H9 (cell line): Measurements from ENCODE around the gene PTPRC. TPM values are rescaled to one million over a fixed set of nuclear protein-coding genes. Genes with fewer than 3 reads are reported as not detected.

Source experiments
- DNase-seq: peaks from one replicate; pipeline ENCODE4 v3.0.0-alpha.2; 2017
- H2AFZ ChIP-seq: one replicate; pipeline ENCODE4 v1.6.1; 2013; ENCODE audit warnings: mild to moderate bottlenecking, low read length, control low read depth, moderate library complexity
- H2AK5ac ChIP-seq: 2 replicates; pipeline ENCODE4 v1.6.1; 2013; ENCODE audit warnings: low read length, control low read depth, mixed read lengths; ENCODE audit not compliant: insufficient read length
- H2BK120ac ChIP-seq: one replicate; pipeline ENCODE4 v1.6.1; 2013; ENCODE audit warnings: low read depth, mild to moderate bottlenecking, low read length, control low read depth, inconsistent platforms; ENCODE audit not compliant: poor library complexity, severe bottlenecking
- H2BK12ac ChIP-seq: 2 replicates; pipeline ENCODE4 v1.6.1; 2013; ENCODE audit warnings: low read length, control low read depth, mixed read lengths, low read depth; ENCODE audit not compliant: insufficient read length
- H2BK15ac ChIP-seq: 2 replicates; pipeline ENCODE4 v1.6.1; 2013; ENCODE audit warnings: low read depth, low read length, control low read depth
- H2BK20ac ChIP-seq: one replicate; pipeline ENCODE4 v1.6.1; 2013; ENCODE audit warnings: low read depth, mild to moderate bottlenecking, low read length, control low read depth, inconsistent platforms; ENCODE audit not compliant: poor library complexity, severe bottlenecking
- H2BK5ac ChIP-seq: 2 replicates; pipeline ENCODE4 v1.6.1; 2013; ENCODE audit warnings: low read length, control low read depth, mixed read lengths; ENCODE audit not compliant: insufficient read length
- H3K14ac ChIP-seq: 2 replicates; pipeline ENCODE4 v1.6.1; 2013; ENCODE audit warnings: low read length, control low read depth; ENCODE audit not compliant: insufficient read depth
- H3K18ac ChIP-seq: 2 replicates; pipeline ENCODE4 v1.6.1; 2013; ENCODE audit warnings: low read depth, mild to moderate bottlenecking, mixed read lengths, low read length, control low read depth; ENCODE audit not compliant: insufficient read length
- H3K23ac ChIP-seq: 2 replicates; pipeline ENCODE4 v1.6.1; 2013; ENCODE audit warnings: low read length, control low read depth, mixed read lengths, low read depth; ENCODE audit not compliant: insufficient read length
- H3K23me2 ChIP-seq: 2 replicates; pipeline ENCODE4 v1.6.1; 2013; ENCODE audit warnings: low read depth, mild to moderate bottlenecking, mixed read lengths, low read length, control low read depth; ENCODE audit not compliant: insufficient read length, poor library complexity, severe bottlenecking
- H3K27ac ChIP-seq: 2 replicates; pipeline ENCODE4 v1.5.1; 2013; ENCODE audit warnings: low read length, control low read depth, mixed read lengths, low read depth; ENCODE audit not compliant: insufficient read length
- H3K27me3 ChIP-seq: 2 replicates; pipeline ENCODE4 v1.6.1; 2013; ENCODE audit warnings: low read length, control low read depth, inconsistent platforms; ENCODE audit not compliant: insufficient read depth
- H3K4ac ChIP-seq: 2 replicates; pipeline ENCODE4 v1.6.1; 2013; ENCODE audit warnings: low read depth, mild to moderate bottlenecking, control low read depth, inconsistent platforms, low read length, moderate library complexity
- H3K4me1 ChIP-seq: 2 replicates; pipeline ENCODE4 v1.6.1; 2013; ENCODE audit warnings: low read length, control low read depth, inconsistent platforms; ENCODE audit not compliant: insufficient read depth
- H3K4me2 ChIP-seq: 2 replicates; pipeline ENCODE4 v1.6.1; 2013; ENCODE audit warnings: low read length, control low read depth, mixed read lengths; ENCODE audit not compliant: insufficient read length, insufficient read depth
- H3K56ac ChIP-seq: 2 replicates; pipeline ENCODE4 v1.6.1; 2013; ENCODE audit warnings: low read depth, mild to moderate bottlenecking, mixed read lengths, low read length, control low read depth; ENCODE audit not compliant: insufficient read length
- H3K79me1 ChIP-seq: 2 replicates; pipeline ENCODE4 v1.6.1; 2013; ENCODE audit warnings: low read depth, mild to moderate bottlenecking, moderate library complexity, low read length, control low read depth, inconsistent platforms; ENCODE audit not compliant: insufficient read depth, poor library complexity, severe bottlenecking
- H3K79me2 ChIP-seq: 2 replicates; pipeline ENCODE4 v1.6.1; 2013; ENCODE audit warnings: low read length, control low read depth, inconsistent platforms; ENCODE audit not compliant: insufficient read depth
- H3K9ac ChIP-seq: 2 replicates; pipeline ENCODE4 v1.6.1; 2013; ENCODE audit warnings: low read length, control low read depth, mixed read lengths; ENCODE audit not compliant: insufficient read length; ENCODE audit errors: extremely low read depth
- H3K9me3 ChIP-seq: one replicate; pipeline ENCODE4 v1.6.1; 2013; ENCODE audit warnings: low read depth, low read length, inconsistent platforms; ENCODE audit not compliant: control insufficient read depth
- H3T11ph ChIP-seq: one replicate; pipeline ENCODE4 v1.6.1; 2013; ENCODE audit warnings: mild to moderate bottlenecking, low read length, control low read depth, inconsistent platforms
- H4K20me1 ChIP-seq: one replicate; pipeline ENCODE4 v1.6.1; 2013; ENCODE audit not compliant: control insufficient read depth, insufficient read length, insufficient read depth
- H4K5ac ChIP-seq: 2 replicates; pipeline ENCODE4 v1.6.1; 2013; ENCODE audit warnings: low read depth, mild to moderate bottlenecking, mixed read lengths, low read length, control low read depth; ENCODE audit not compliant: insufficient read length
- H4K8ac ChIP-seq: replicated peaks from 2 replicates; pipeline ENCODE4 v1.6.1; 2013; ENCODE audit warnings: low read length, control low read depth, mixed read lengths, low read depth; ENCODE audit not compliant: insufficient read length
- H4K91ac ChIP-seq: 2 replicates; pipeline ENCODE4 v1.6.1; 2013; ENCODE audit warnings: low read depth, mild to moderate bottlenecking, moderate library complexity, mixed read lengths, low read length, control low read depth; ENCODE audit not compliant: insufficient read length
- H3K27ac Mint-ChIP-seq, 3 experiments: 2 replicates in 2 of 3; 3 replicates in 1 of 3; pipeline ENCODE4 v1.8.0; 2020 to 2021; ENCODE audit warnings: mixed read lengths in 3 of 3, mild to moderate bottlenecking in 1 of 3, moderate library complexity in 1 of 3
- H3K27me3 Mint-ChIP-seq: 2 replicates; pipeline ENCODE4 v1.8.0; 2021; ENCODE audit warnings: low read depth, mild to moderate bottlenecking, moderate library complexity, mixed read lengths
- H3K36me3 Mint-ChIP-seq, 3 experiments: 2 replicates in 2 of 3; 3 replicates in 1 of 3; pipeline ENCODE4 v1.8.0; 2020 to 2021; ENCODE audit warnings: low read depth in 3 of 3, mixed read lengths in 3 of 3; ENCODE audit not compliant: insufficient read depth in 1 of 3
- H3K4me1 Mint-ChIP-seq, 2 experiments: 2 replicates each; pipeline ENCODE4 v1.8.0; 2020; ENCODE audit warnings: mixed read lengths in 2 of 2
- H3K4me3 Mint-ChIP-seq, 2 experiments: 2 replicates in 1 of 2; 3 replicates in 1 of 2; pipeline ENCODE4 v1.8.0; 2020 to 2021; ENCODE audit warnings: mild to moderate bottlenecking in 2 of 2, mixed read lengths in 2 of 2, moderate library complexity in 1 of 2
- H3K9me3 Mint-ChIP-seq, 2 experiments: 2 replicates in 1 of 2; 3 replicates in 1 of 2; pipeline ENCODE4 v1.8.0; 2020; ENCODE audit warnings: mild to moderate bottlenecking in 2 of 2, mixed read lengths in 2 of 2, moderate library complexity in 1 of 2
- WGBS: extraction: QIAGEN DNeasy Blood & Tissue Kit; methylation state at CpG from one replicate; pipeline ENCODE4 v1.1.7; 2013; ENCODE audit warnings: missing lambda C conversion rate, low lambda C conversion rate, mixed read lengths; ENCODE audit not compliant: insufficient read length; ENCODE audit errors: extremely low coverage; 5-methylcytosine and 5-hydroxymethylcytosine counted together
- total RNA-seq: library from RNA; stranded (reverse); gene quantifications from 2 replicates; pipeline ENCODE4 v1.2.1, GENCODE V29; 2021
- TF ChIP-seq, protein P1 (sequence below): fragments of 200-600 bp; sonication (generic); conservative IDR thresholded peaks from 3 replicates; pipeline ENCODE4 v1.8.0; 2021; ENCODE audit warnings: antibody characterized with exemption, mild to moderate bottlenecking

The PTPRC gene
- total RNA-seq, 1 experiment from 2014 or later: not detected

DNA sequence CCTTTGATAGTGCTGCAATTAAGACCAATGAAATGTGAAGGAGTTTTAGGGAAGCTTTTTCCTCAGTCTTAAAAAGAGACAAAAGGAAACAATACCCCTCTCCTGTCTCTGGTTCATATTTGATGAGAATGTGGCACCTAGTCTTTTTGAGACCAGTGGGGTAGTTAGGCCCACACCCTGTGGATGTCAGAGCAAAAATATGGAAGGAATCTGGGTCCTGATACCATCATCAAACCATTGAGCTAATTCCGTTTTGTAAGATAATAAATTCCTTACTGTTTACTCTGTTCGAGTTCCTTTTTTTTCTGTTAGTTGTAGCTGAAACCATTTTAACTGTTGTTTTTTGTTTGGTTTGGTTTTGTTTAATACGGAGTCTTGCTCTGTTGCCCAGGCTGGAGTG lies 33.3 kb downstream of the PTPRC start:
- Histone ChIP-seq H2AK5ac (no peak overlapping the region), H2BK5ac (no peak overlapping the region), H4K20me1 (no peaks in the 10 kb centered on the region), H2BK120ac (no peak overlapping the region), H2BK12ac (no peak overlapping the region), H3K9me3 (no peaks in the 10 kb centered on the region), H3K23me2 (no peaks in the 10 kb centered on the region), H3K27me3 (no peaks in the 10 kb centered on the region), H3K18ac (no peak overlapping the region), H3K27ac (no peak overlapping the region), H2AFZ (no peak overlapping the region), H3T11ph (no peak overlapping the region), H4K91ac (no peak overlapping the region), H3K4me2 (no peak overlapping the region), H2BK20ac (no peak overlapping the region), H3K23ac (no peak overlapping the region), H3K9ac (no peak overlapping the region), H3K56ac (no peak overlapping the region), H2BK15ac (no peak overlapping the region), H3K79me2 (no peaks in the 10 kb centered on the region), H3K4me1 (no peaks in the 10 kb centered on the region), H3K4ac (no peak overlapping the region), H3K79me1 (no peaks in the 10 kb centered on the region), H4K5ac (no peak overlapping the region), H4K8ac (no peak overlapping the region), H3K14ac (no peak overlapping the region)
- H3K9me3 Mint-ChIP-seq: no peaks in the 10 kb centered on the region
- no peaks in the 10 kb centered on the region for H3K27me3 Mint-ChIP-seq
- no peak overlapping the region for H3K4me3 Mint-ChIP-seq
- DNase-seq: no peak
- no peaks in the 10 kb centered on the region for H3K36me3 Mint-ChIP-seq
- no peak overlapping the region; a peak in 1 of 7 replicates for H3K27ac Mint-ChIP-seq
- H3K4me1 Mint-ChIP-seq: peaks cover 7 to 19% of the 10 kb centered on the region in 2 experiments
- no CpG with 5 or more reads among the region's 3 CpGs for WGBS
- TF ChIP-seq, protein P1, sequence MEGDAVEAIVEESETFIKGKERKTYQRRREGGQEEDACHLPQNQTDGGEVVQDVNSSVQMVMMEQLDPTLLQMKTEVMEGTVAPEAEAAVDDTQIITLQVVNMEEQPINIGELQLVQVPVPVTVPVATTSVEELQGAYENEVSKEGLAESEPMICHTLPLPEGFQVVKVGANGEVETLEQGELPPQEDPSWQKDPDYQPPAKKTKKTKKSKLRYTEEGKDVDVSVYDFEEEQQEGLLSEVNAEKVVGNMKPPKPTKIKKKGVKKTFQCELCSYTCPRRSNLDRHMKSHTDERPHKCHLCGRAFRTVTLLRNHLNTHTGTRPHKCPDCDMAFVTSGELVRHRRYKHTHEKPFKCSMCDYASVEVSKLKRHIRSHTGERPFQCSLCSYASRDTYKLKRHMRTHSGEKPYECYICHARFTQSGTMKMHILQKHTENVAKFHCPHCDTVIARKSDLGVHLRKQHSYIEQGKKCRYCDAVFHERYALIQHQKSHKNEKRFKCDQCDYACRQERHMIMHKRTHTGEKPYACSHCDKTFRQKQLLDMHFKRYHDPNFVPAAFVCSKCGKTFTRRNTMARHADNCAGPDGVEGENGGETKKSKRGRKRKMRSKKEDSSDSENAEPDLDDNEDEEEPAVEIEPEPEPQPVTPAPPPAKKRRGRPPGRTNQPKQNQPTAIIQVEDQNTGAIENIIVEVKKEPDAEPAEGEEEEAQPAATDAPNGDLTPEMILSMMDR: no peak
